Activated naive CD4-positive, alpha-beta T cell treated with anti-CD3 and anti-CD28 coated beads, Interleukin-2, amount 50 U/mL, for 24 hours (primary cell): ENCODE measurements around the gene RLBP1.

ENCODE experiments used
- H3K27ac Mint-ChIP-seq: one replicate; pipeline ENCODE4 v1.8.0; 2021; ENCODE audit warnings: mild to moderate bottlenecking, mixed read lengths
- H3K27me3 Mint-ChIP-seq: one replicate; pipeline ENCODE4 v1.8.0; 2021; ENCODE audit warnings: mixed read lengths
- H3K36me3 Mint-ChIP-seq: one replicate; pipeline ENCODE4 v1.8.0; 2021; ENCODE audit warnings: mixed read lengths
- H3K4me1 Mint-ChIP-seq: one replicate; pipeline ENCODE4 v1.8.0; 2021; ENCODE audit warnings: mixed read lengths
- H3K4me3 Mint-ChIP-seq: one replicate; pipeline ENCODE4 v1.8.0; 2021; ENCODE audit warnings: mild to moderate bottlenecking, mixed read lengths
- H3K9me3 Mint-ChIP-seq: one replicate; pipeline ENCODE4 v1.8.0; 2021; ENCODE audit warnings: mixed read lengths

The RLBP1 gene

DNA sequence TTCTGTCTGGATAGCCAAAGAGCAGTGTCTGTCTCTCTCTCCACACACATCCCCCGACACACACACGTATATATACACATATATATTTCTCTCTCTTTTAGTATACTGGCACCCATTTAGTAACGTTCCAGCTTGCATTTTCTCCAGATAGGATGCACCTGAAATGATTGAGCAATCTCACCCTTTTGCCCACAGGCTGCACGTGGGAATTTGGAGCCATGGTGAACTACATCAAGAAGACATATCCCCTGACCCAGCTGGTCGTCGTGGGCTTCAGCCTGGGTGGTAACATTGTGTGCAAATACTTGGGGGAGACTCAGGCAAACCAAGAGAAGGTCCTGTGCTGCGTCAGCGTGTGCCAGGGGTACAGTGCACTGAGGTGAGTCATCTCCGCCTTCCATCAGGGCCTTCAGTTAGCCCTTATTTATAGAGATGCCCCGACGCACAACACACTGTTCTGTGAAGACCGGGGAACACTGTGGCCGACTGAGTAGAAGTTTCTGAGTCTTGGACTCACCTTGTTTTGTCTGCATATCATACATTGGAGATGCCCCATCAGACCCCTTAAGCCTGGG, 45.7 kb downstream of the RLBP1 start:
- Mint-ChIP-seq H3K4me1 (peaks cover 24% of the 10 kb centered on the region), H3K27ac (peak overlapping the region; percentile 79), H3K4me3 (no peak overlapping the region), H3K27me3 (no peaks in the 10 kb centered on the region), H3K36me3 (peaks cover 6% of the 10 kb centered on the region), H3K9me3 (no peaks in the 10 kb centered on the region)

DNA sequence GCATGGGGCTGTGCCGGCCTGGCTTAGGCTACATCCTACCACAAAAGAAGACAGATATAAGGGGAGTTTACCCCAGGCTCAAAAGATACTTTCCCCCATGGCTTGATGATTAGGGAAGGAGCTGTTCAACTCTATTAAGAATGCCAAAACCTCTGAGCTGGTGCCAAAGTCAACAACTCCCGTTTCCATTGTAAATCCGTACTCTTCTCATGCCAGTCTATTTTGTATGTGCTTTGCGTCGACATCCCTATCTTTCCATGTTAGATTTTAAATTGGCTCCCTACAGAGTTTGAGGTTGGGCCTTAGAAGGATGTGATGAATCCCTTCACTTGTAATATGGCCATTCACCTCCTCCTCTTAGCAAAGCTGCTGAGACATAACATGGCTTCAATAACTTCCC, 46.9 kb downstream of the RLBP1 start:
- Mint-ChIP-seq H3K4me3 (no peak overlapping the region), H3K9me3 (no peaks in the 10 kb centered on the region), H3K27me3 (no peaks in the 10 kb centered on the region), H3K27ac (peak overlapping the region; percentile 33), H3K36me3 (peaks cover 6% of the 10 kb centered on the region), H3K4me1 (peaks cover 21% of the 10 kb centered on the region)

DNA sequence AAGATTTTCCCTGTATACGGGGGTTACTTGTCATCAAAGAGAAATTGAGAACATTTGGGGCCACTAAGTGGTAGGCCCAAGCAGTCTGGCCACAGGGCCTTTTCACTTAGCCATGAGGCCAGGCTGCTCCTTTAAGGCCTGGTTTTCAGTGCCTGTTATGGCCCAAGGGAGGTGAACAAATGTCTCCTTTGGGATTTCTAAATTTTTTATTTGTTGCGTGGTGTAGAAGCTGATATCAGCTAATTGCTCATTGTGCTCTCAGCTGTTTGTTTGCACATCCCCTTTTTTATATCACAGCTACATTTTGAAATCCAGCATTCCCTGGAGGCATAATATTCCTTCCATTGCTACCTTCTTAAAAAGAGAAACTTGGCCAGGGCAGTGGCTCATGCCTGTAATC, 48.5 kb downstream of the RLBP1 start:
- Mint-ChIP-seq H3K36me3 (peaks cover 8% of the 10 kb centered on the region), H3K4me3 (no peak overlapping the region), H3K4me1 (peaks cover 29% of the 10 kb centered on the region), H3K27ac (no peak overlapping the region), H3K27me3 (no peaks in the 10 kb centered on the region), H3K9me3 (no peaks in the 10 kb centered on the region)

- peak overlapping the region; percentile 59 for H3K27ac Mint-ChIP-seq
- H3K4me3 Mint-ChIP-seq = no peak overlapping the region
- peaks cover 28% of the 10 kb centered on the region for H3K4me1 Mint-ChIP-seq
- no peaks in the 10 kb centered on the region for H3K27me3 Mint-ChIP-seq
- no peaks in the 10 kb centered on the region for H3K9me3 Mint-ChIP-seq
- H3K36me3 Mint-ChIP-seq = peaks cover 3% of the 10 kb centered on the region
Measured at GRCh38 chr15:89171136-89172072, 50.0 kb downstream of the RLBP1 start.

GRCh38 chr15:89170364-89170763, 51.0 kb downstream of the RLBP1 start:
- Mint-ChIP-seq H3K27me3 (no peaks in the 10 kb centered on the region), H3K4me3 (no peak overlapping the region), H3K9me3 (no peaks in the 10 kb centered on the region), H3K27ac (no peak overlapping the region), H3K4me1 (peaks cover 32% of the 10 kb centered on the region), H3K36me3 (peaks cover 2% of the 10 kb centered on the region)

- Mint-ChIP-seq H3K27ac (peak overlapping the region; percentile 96), H3K27me3 (no peaks in the 10 kb centered on the region), H3K36me3 (peaks cover 3% of the 10 kb centered on the region), H3K4me1 (peaks cover 32% of the 10 kb centered on the region), H3K9me3 (no peaks in the 10 kb centered on the region), H3K4me3 (peak overlapping the region; percentile 43)
Measured at GRCh38 chr15:89168316-89168833, 53.0 kb downstream of the RLBP1 start.

GRCh38 chr15:89167267-89168176, 53.9 kb downstream of the RLBP1 start:
- peak overlapping the region; percentile 53 for H3K4me3 Mint-ChIP-seq
- H3K36me3 Mint-ChIP-seq = peaks cover 6% of the 10 kb centered on the region
- no peaks in the 10 kb centered on the region for H3K9me3 Mint-ChIP-seq
- peaks cover 32% of the 10 kb centered on the region for H3K4me1 Mint-ChIP-seq
- no peaks in the 10 kb centered on the region for H3K27me3 Mint-ChIP-seq
- H3K27ac Mint-ChIP-seq = peak overlapping the region; percentile 96

- Mint-ChIP-seq H3K27ac (peak overlapping the region; percentile 72), H3K4me1 (peaks cover 32% of the 10 kb centered on the region), H3K36me3 (peaks cover 7% of the 10 kb centered on the region), H3K9me3 (no peaks in the 10 kb centered on the region), H3K27me3 (no peaks in the 10 kb centered on the region), H3K4me3 (no peak overlapping the region)
Measured at GRCh38 chr15:89165677-89166076, 55.7 kb downstream of the RLBP1 start.

- H3K36me3 Mint-ChIP-seq = peaks cover 12% of the 10 kb centered on the region
- H3K9me3 Mint-ChIP-seq = no peaks in the 10 kb centered on the region
- H3K27me3 Mint-ChIP-seq = no peaks in the 10 kb centered on the region
- H3K4me3 Mint-ChIP-seq = no peak overlapping the region
- no peak overlapping the region for H3K27ac Mint-ChIP-seq
- H3K4me1 Mint-ChIP-seq = peaks cover 30% of the 10 kb centered on the region
Measured at GRCh38 chr15:89164712-89165211, 56.6 kb downstream of the RLBP1 start.

DNA sequence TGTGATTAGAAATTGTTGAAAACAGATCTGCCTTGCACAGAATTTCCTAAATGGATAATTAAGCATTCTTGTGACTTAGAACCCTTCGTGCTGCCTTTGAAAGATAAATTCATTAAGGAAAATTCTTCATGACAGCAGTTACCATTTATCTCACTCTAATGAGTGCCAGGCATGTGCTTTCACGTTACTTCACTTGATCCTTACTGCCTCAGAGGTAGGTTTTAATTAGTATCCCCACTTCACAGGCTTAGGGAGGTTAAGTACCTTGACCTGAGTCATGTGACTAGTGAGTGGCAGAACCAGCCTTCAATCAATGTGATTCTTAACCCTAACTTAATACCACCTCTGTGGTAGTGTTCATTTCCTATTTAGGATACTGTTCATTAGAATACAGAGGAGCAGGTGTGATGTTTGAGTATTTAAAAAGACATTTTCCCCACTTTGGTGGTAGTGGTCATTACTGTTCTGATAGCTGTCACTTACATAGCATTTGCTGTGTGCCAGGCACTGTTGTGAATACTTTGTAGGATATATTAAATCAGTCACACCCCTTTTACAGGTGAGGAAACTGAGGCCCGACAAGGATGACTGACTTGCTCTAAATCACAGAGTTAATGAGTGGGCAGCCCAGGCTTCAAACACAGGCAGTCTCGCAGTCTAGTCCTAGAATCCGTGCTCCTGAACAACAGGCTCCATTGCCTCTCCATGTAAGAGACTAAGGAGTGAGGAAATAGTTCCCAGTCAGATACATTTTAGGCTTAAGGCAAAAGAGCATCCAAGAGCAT, 57.9 kb downstream of the RLBP1 start:
- no peaks in the 10 kb centered on the region for H3K9me3 Mint-ChIP-seq
- H3K27ac Mint-ChIP-seq = no peak overlapping the region

GRCh38 chr15:89161666-89162065, 59.7 kb downstream of the RLBP1 start:
- Mint-ChIP-seq H3K27me3 (no peaks in the 10 kb centered on the region), H3K9me3 (no peaks in the 10 kb centered on the region), H3K36me3 (peaks cover 21% of the 10 kb centered on the region), H3K4me3 (no peak overlapping the region), H3K4me1 (peaks cover 4% of the 10 kb centered on the region), H3K27ac (peak overlapping the region; percentile 69)

More for the DNA sequence above, 57.9 kb downstream of the RLBP1 start:
- Mint-ChIP-seq H3K36me3 (peaks cover 15% of the 10 kb centered on the region), H3K27me3 (no peaks in the 10 kb centered on the region), H3K4me1 (peaks cover 17% of the 10 kb centered on the region), H3K4me3 (no peak overlapping the region)
